Stomach (tissue), 9 donors: ENCODE results near the gene TRAF6. TPM values are rescaled to one million over a fixed set of nuclear protein-coding genes. Genes with fewer than 3 reads are reported as not detected.

Experiments
- DNase-seq, 2 donors: peaks; one replicate each; pipeline versions ENCODE4 v3.0.0 to v3.0.0-alpha.2; 2013 to 2019
- H3K27ac ChIP-seq, 5 donors: fragments of 200-600 bp in 4 of 5; sonication (generic) in 4 of 5; one replicate each; pipeline ENCODE4 v1.5.1; 2013 to 2019; ENCODE audit warnings: mild to moderate bottlenecking in 1 of 5, moderate library complexity in 1 of 5
- H3K27me3 ChIP-seq, 3 donors: fragments of 200-600 bp; sonication (generic); one replicate each; pipeline ENCODE4 v1.5.1; 2017 to 2019; ENCODE audit warnings: mixed run types in 1 of 3
- H3K36me3 ChIP-seq, 4 donors: fragments of 200-600 bp; sonication (generic); 1 replicate in 3 of 4; 2 replicates in 1 of 4; pipeline ENCODE4 v1.5.1; 2016 to 2019
- H3K4me1 ChIP-seq, 4 donors: fragments of 200-600 bp; sonication (generic); one replicate each; pipeline ENCODE4 v1.5.1; 2016 to 2019
- H3K4me3 ChIP-seq, 4 donors: fragments of 200-600 bp; sonication (generic) in 3 of 4; one replicate each; pipeline ENCODE4 v1.5.1; 2016 to 2019; ENCODE audit warnings: mild to moderate bottlenecking in 1 of 4
- H3K9me3 ChIP-seq, 4 donors: fragments of 200-600 bp; sonication (generic); one replicate each; pipeline ENCODE4 v1.5.1; 2016 to 2019
- EP300 ChIP-seq: sonication (generic); formaldehyde crosslinking; IDR thresholded peaks from one replicate; pipeline ENCODE4 v1.6.1; 2017; ENCODE audit warnings: antibody characterized with exemption
- POLR2A ChIP-seq, 4 donors: fragments of 450-650 bp; IDR thresholded peaks; one replicate each; pipeline ENCODE4 v1.6.1; 2016; ENCODE audit warnings: antibody characterized with exemption in 4 of 4, control low read depth in 2 of 4, mild to moderate bottlenecking in 1 of 4, moderate library complexity in 1 of 4
- POLR2AphosphoS5 ChIP-seq, 3 donors: sonication (generic); formaldehyde crosslinking; IDR thresholded peaks; one replicate each; pipeline ENCODE4 v1.6.1; 2016; ENCODE audit warnings: antibody characterized with exemption in 3 of 3
- WGBS, 5 donors: extraction: QIAGEN DNeasy Blood & Tissue Kit in 3 of 5; methylation state at CpG; one replicate each; pipeline versions ENCODE4 v1.1.5 to v1.1.7; 2013 to 2018; 5-methylcytosine and 5-hydroxymethylcytosine counted together
- intact Hi-C: fragments of 100-400 bp; cut with DNase I; formaldehyde crosslinking; loops from one replicate; pipeline ENCODE4 v1.15.1; 2023; ENCODE audit warnings: low total_unique reads
- polyA plus RNA-seq, 3 donors: library from polyadenylated mRNA; stranded (reverse); fragments of 200-250 nt; gene quantifications; one replicate each; pipeline ENCODE4 v1.2.3, GENCODE V29; 2013
- total RNA-seq, 5 donors: library from RNA; depleted of rRNA; stranded (reverse); fragments of >200 nt; gene quantifications; one replicate each; pipeline versions ENCODE4 v1.1.0 to v1.2.3, GENCODE V29; 2014 to 2016
- TF ChIP-seq, protein P1 (sequence below), 7 experiments: fragments of 450-650 bp in 4 of 7; fragments of 200-600 bp in 3 of 7; sonication (generic) in 3 of 7; IDR thresholded peaks; one replicate each; pipeline ENCODE4 v1.5.1; 2016 to 2019; ENCODE audit warnings: antibody characterized with exemption in 7 of 7, control low read depth in 2 of 7, mild to moderate bottlenecking in 1 of 7
- donor health status: healthy with polysubstance abuse.
- donor health status: Bipolar disorder and iron deficiency.
- donor health status: healthy.

TRAF6 gene
- total and polyA plus RNA-seq, 8 donors: 1.2 to 19.2 (median 4.7) TPM

DNA sequence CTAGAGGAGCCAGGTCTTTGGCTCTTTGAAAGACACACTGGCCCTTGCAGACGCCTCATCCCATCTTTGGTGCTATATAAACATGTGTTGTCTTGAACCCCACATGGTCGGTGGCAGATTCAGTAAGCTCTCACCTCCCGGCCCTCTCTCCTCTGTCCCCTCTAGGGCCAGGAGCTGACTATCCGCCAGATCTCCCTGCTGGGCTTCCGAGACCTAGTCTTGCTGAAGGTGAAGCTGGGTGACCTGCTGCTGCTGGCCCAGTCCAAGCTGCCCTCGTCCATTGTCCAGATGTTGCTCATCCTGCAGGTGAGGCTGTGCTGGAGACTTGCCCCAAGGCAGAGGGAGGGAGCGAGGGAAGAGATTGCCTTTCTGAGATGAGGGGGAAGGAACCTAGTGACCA, 63.9 kb downstream of the TRAF6 start:
- Histone ChIP-seq H3K27ac (no peak overlapping the region), H3K4me1 (peaks cover 5 to 19% (median 18%) of the 10 kb centered on the region in 4 donors), H3K36me3 (peaks cover 0 to 8% (median 0%) of the 10 kb centered on the region in 4 donors), H3K4me3 (no peak overlapping the region), H3K9me3 (no peaks in the 10 kb centered on the region), H3K27me3 (no peaks in the 10 kb centered on the region)
- DNase-seq: no peak
- TF ChIP-seq, protein P1, sequence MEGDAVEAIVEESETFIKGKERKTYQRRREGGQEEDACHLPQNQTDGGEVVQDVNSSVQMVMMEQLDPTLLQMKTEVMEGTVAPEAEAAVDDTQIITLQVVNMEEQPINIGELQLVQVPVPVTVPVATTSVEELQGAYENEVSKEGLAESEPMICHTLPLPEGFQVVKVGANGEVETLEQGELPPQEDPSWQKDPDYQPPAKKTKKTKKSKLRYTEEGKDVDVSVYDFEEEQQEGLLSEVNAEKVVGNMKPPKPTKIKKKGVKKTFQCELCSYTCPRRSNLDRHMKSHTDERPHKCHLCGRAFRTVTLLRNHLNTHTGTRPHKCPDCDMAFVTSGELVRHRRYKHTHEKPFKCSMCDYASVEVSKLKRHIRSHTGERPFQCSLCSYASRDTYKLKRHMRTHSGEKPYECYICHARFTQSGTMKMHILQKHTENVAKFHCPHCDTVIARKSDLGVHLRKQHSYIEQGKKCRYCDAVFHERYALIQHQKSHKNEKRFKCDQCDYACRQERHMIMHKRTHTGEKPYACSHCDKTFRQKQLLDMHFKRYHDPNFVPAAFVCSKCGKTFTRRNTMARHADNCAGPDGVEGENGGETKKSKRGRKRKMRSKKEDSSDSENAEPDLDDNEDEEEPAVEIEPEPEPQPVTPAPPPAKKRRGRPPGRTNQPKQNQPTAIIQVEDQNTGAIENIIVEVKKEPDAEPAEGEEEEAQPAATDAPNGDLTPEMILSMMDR (IDR thresholded peaks at IDR 0.05): no peak
- TF ChIP-seq POLR2A (IDR thresholded peaks at IDR 0.05): no peak
- no peak for TF ChIP-seq POLR2AphosphoS5 (IDR thresholded peaks at IDR 0.05)
- no peak for TF ChIP-seq EP300
- 87 to 96% (median 94%) methylated on average over 5 to 7 of the region's 7 CpGs for WGBS, 5 donors
- intact Hi-C loops: no loop called here

DNA sequence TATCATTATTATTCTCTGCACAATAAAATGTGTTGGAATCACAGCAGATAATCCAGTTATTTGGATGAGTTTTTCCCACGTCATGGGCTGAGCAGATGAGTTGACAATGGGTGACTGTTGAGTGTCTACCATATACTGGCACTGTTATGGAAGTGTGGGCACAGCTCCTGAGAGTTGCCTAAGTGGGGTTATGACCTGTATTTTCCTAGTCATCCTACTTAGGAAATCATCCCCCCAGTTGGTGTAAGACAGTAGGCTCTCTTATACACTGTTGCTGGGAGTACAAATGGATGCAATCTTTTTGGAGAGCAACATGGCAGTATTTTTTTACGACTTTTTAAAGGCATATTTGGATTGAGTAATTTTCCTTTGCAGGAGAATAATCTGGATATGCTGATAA, 66.4 kb downstream of the TRAF6 start:
- Histone ChIP-seq H3K9me3 (no peaks in the 10 kb centered on the region), H3K4me3 (no peak overlapping the region), H3K27me3 (no peaks in the 10 kb centered on the region), H3K36me3 (peaks cover 0 to 8% (median 0%) of the 10 kb centered on the region in 4 donors), H3K4me1 (no peaks in the 10 kb centered on the region), H3K27ac (no peak overlapping the region)
- TF ChIP-seq, protein P1 (IDR thresholded peaks at IDR 0.05): no peak
- no peak for TF ChIP-seq POLR2A (IDR thresholded peaks at IDR 0.05)
- TF ChIP-seq POLR2AphosphoS5 (IDR thresholded peaks at IDR 0.05): no peak
- no peak for TF ChIP-seq EP300
- 88 to 97% (median 90%) methylated on average over 2 of the region's 2 CpGs for WGBS, 5 donors
- no peak for DNase-seq
- intact Hi-C loops: no loop called here

DNA sequence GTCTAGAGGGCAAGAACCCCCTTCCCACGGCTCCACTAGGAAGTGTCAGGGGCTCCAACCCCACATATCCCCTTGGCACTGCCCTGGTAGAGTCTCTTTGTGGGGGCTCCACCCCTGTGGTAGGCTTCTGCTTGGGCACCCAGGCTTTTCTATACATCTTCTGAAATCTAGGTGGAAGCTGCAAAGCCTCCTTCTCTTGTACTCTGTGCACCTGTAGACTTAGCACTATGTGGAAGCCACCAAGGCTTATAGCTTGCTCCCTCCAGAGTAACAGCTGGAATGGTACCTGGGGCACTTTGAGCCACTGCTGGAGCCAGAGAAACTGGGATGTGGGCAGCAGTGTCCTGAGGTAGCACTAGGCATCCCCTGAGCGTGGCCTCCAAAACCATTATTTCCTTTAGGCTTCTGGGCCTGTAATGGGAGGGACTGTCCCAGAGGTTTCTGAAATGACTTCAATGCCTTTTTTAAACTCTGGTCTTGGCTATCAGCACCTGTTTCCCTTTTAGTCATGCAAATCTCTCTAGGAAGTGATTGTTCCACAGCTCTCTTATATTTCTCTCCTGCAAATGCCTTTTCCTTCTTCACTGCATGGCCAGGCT, 68.4 kb downstream of the TRAF6 start:
- Histone ChIP-seq H3K4me1 (no peaks in the 10 kb centered on the region), H3K27ac (no peak overlapping the region), H3K4me3 (no peak overlapping the region), H3K9me3 (no peaks in the 10 kb centered on the region), H3K36me3 (peaks cover 0 to 15% (median 0%) of the 10 kb centered on the region in 4 donors), H3K27me3 (no peaks in the 10 kb centered on the region)
- no peak for TF ChIP-seq POLR2AphosphoS5 (IDR thresholded peaks at IDR 0.05)
- TF ChIP-seq EP300: no peak
- TF ChIP-seq, protein P1 (IDR thresholded peaks at IDR 0.05): no peak
- no peak for TF ChIP-seq POLR2A (IDR thresholded peaks at IDR 0.05)
- DNase-seq: no peak
- WGBS, 5 donors: 89 to 97% (median 93%) methylated on average over 1 to 2 of the region's 2 CpGs
- intact Hi-C loops: no loop called here

DNA sequence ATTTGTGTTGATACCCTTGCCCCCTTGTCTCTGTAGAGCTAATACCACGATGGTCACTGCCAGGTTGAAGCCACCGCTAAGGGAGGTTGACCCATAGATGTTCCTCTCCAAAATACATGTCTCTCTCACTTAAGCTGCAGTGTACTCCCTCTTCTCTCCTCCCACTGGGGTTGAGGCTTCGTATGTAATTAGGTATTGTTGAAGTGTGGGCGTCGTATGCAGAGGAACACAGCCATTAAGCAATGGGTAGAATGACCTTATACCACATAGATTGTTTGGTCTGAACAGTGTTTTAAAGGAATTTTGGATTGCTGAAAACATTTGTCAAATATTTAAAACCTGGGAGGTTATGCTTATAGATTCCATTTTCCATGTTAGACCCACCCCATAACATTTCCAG, 71.9 kb downstream of the TRAF6 start:
- H3K27ac ChIP-seq: no peak overlapping the region
- H3K27me3 ChIP-seq: no peaks in the 10 kb centered on the region
- no peak overlapping the region for H3K4me3 ChIP-seq
- H3K4me1 ChIP-seq: no peaks in the 10 kb centered on the region
- WGBS, 5 donors: 90 to 96% (median 95%) methylated on average over 5 of the region's 5 CpGs
- DNase-seq: no peak
- no peaks in the 10 kb centered on the region for H3K9me3 ChIP-seq
- H3K36me3 ChIP-seq: peaks cover 0 to 12% (median 0%) of the 10 kb centered on the region in 4 donors
- intact Hi-C loops: no loop called here
- TF ChIP-seq POLR2AphosphoS5 (IDR thresholded peaks at IDR 0.05): no peak
- no peak for TF ChIP-seq POLR2A (IDR thresholded peaks at IDR 0.05)
- TF ChIP-seq, protein P1 (IDR thresholded peaks at IDR 0.05): no peak
- TF ChIP-seq EP300: no peak
